Peyer's patch (tissue), 4 donors: ENCODE measurements around the gene FGGY.

Source experiments
- POLR2A ChIP-seq, 2 donors: fragments of 450-650 bp; IDR thresholded peaks; one replicate each; pipeline ENCODE4 v1.5.1; 2017; ENCODE audit warnings: antibody characterized with exemption in 2 of 2, mild to moderate bottlenecking in 2 of 2, moderate library complexity in 2 of 2
- TF ChIP-seq, protein P1 (sequence below), 6 experiments: fragments of 450-650 bp in 4 of 6; fragments of 200-600 bp in 2 of 6; sonication (generic) in 1 of 6; IDR thresholded peaks; one replicate each; pipeline ENCODE4 v1.5.1; 2017 to 2019; ENCODE audit warnings: antibody characterized with exemption in 6 of 6, mild to moderate bottlenecking in 3 of 6, moderate library complexity in 1 of 6

DNA sequence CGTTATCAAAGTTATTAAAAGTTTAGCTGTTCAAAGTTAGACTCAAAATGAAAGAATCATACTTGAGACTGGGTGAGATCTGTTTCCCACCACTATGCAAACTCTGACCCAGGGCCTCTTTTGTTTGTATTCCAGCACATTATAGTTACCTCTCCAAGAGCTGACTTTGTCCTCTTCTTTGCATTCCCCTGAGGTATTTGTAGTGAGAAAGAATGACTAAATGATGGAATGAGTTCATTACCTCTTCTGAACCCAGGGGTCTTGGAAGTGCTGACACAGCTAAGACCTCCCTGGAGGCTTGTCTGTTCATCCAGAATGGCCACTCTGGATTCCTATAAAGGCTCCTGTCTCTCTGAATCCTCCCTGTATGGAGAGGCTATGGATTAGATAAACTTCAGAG, 62.4 kb downstream of the FGGY start:
- TF ChIP-seq, protein P1, sequence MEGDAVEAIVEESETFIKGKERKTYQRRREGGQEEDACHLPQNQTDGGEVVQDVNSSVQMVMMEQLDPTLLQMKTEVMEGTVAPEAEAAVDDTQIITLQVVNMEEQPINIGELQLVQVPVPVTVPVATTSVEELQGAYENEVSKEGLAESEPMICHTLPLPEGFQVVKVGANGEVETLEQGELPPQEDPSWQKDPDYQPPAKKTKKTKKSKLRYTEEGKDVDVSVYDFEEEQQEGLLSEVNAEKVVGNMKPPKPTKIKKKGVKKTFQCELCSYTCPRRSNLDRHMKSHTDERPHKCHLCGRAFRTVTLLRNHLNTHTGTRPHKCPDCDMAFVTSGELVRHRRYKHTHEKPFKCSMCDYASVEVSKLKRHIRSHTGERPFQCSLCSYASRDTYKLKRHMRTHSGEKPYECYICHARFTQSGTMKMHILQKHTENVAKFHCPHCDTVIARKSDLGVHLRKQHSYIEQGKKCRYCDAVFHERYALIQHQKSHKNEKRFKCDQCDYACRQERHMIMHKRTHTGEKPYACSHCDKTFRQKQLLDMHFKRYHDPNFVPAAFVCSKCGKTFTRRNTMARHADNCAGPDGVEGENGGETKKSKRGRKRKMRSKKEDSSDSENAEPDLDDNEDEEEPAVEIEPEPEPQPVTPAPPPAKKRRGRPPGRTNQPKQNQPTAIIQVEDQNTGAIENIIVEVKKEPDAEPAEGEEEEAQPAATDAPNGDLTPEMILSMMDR (IDR thresholded peaks at IDR 0.05), result no peak
- no peak for TF ChIP-seq POLR2A (IDR thresholded peaks at IDR 0.05)
